HepG2 (cell line): ENCODE results near the gene SHISA9. TPM values are rescaled to one million over a fixed set of nuclear protein-coding genes. Genes with fewer than 3 reads are reported as not detected.

Experiments used
- ATAC-seq: fragments of 200-7000 bp; cut with Tn5 transposase; 3 replicates; pipeline ENCODE4 v1.9.1; 2020; ENCODE audit warnings: mild to moderate bottlenecking, moderate library complexity
- BruUV-seq: library from RNA; stranded (reverse); fragments of 400-500 nt; replicated peaks from 2 replicates; lab custom pipeline; 2021; lab: Mats Ljungman, UMichigan
- CTCF ChIA-PET: fragments of 300-600 bp; formaldehyde crosslinking; extraction: SDS; loops from one replicate; lab custom pipeline; 2021; ENCODE audit warnings: low total read pairs, inconsistent platforms, low intra/inter-chr PET ratio; lab: Yijun Ruan, JAX
- POLR2A ChIA-PET: fragments of 350-600 bp; sonication (Branson Sonifier 250); formaldehyde crosslinking; loops from one replicate; lab custom pipeline; 2020; ENCODE audit warnings: antibody characterized with exemption, inconsistent platforms; lab: Yijun Ruan, JAX
- DNase-seq: peaks from one replicate; pipeline ENCODE4 v3.0.0-alpha.2; 2015; ENCODE audit warnings: low spot score
- FAIRE-seq: peaks from 3 replicates; lab custom pipeline; 2011; peaks lifted over from hg19 to GRCh38; lab: Jason Lieb, UNC
- H2AFZ ChIP-seq: one replicate; pipeline ENCODE4 v1.6.1; 2011; ENCODE audit warnings: low read length, inconsistent platforms
- H3K27ac ChIP-seq: fragments of 300-600 bp; 3 replicates; pipeline ENCODE4 v1.8.0; 2011; ENCODE audit warnings: mixed run types, mild to moderate bottlenecking, mixed read lengths, low read length, inconsistent platforms; ENCODE audit not compliant: insufficient read depth; ENCODE audit errors: extremely low read length
- H3K27me3 ChIP-seq, 2 experiments: fragments of 200-600 bp in 1 of 2; 2 replicates in 1 of 2; 3 replicates in 1 of 2; pipeline versions ENCODE4 v1.6.0 to v1.8.0; 2011; ENCODE audit warnings: low read length in 2 of 2, mild to moderate bottlenecking in 2 of 2, moderate library complexity in 2 of 2, inconsistent platforms in 1 of 2; ENCODE audit not compliant: insufficient read depth in 2 of 2, control insufficient read depth in 1 of 2
- H3K36me3 ChIP-seq, 2 experiments: fragments of 200-600 bp in 1 of 2; replicated peaks in 1 of 2; 2 replicates in 1 of 2; 3 replicates in 1 of 2; pipeline versions ENCODE4 v1.5.1 to v1.8.0; 2011; ENCODE audit warnings: low read length in 2 of 2, inconsistent platforms in 1 of 2; ENCODE audit not compliant: insufficient read depth in 2 of 2, control insufficient read depth in 1 of 2
- H3K4me1 ChIP-seq: 2 replicates; pipeline ENCODE4 v1.5.1; 2012; ENCODE audit warnings: low read length, inconsistent platforms; ENCODE audit not compliant: insufficient read depth
- H3K4me2 ChIP-seq: 2 replicates; pipeline ENCODE4 v1.6.0; 2011; ENCODE audit warnings: low read depth, low read length, inconsistent platforms
- H3K4me3 ChIP-seq, 3 experiments: fragments of 200-600 bp in 1 of 3; sonication (generic), shearing (Covaris generic) in 1 of 3; replicated peaks in 1 of 3; 2 replicates each; pipeline ENCODE4 v1.5.1; 2011 to 2016; ENCODE audit warnings: low read length in 3 of 3, inconsistent platforms in 2 of 3, low read depth in 2 of 3, mild to moderate bottlenecking in 2 of 3, control low read depth in 1 of 3, mixed read lengths in 1 of 3; ENCODE audit not compliant: insufficient read depth in 1 of 3
- H3K79me2 ChIP-seq: one replicate; pipeline ENCODE4 v1.6.1; 2011; ENCODE audit warnings: low read length, inconsistent platforms; ENCODE audit not compliant: insufficient read depth
- H3K9ac ChIP-seq: 2 replicates; pipeline ENCODE4 v1.6.0; 2011; ENCODE audit warnings: mild to moderate bottlenecking, low read depth, low read length, inconsistent platforms; ENCODE audit not compliant: insufficient read depth
- H3K9me3 ChIP-seq: 2 replicates; pipeline ENCODE4 v1.5.1; 2012; ENCODE audit warnings: mild to moderate bottlenecking, low read length
- H4K20me1 ChIP-seq: 2 replicates; pipeline ENCODE4 v1.6.0; 2011; ENCODE audit warnings: inconsistent platforms, mild to moderate bottlenecking, low read length, moderate library complexity; ENCODE audit not compliant: insufficient read depth
- ATRX ChIP-seq: sonication (generic); formaldehyde crosslinking; IDR thresholded peaks from 2 replicates; pipeline ENCODE4 v1.4.0; 2020; ENCODE audit warnings: missing genetic modification reagents, borderline replicate concordance
- CENPT ChIP-seq: sonication (generic); formaldehyde crosslinking; IDR thresholded peaks from 2 replicates; pipeline ENCODE4 v1.8.0; 2022; ENCODE audit warnings: low read depth, mild to moderate bottlenecking, moderate library complexity, missing genetic modification reagents
- CSRNP2 ChIP-seq: sonication (generic); formaldehyde crosslinking; conservative IDR thresholded peaks from 2 replicates; pipeline ENCODE4 v1.8.0; 2022; ENCODE audit warnings: low read depth, missing genetic modification reagents
- SMARCE1 ChIP-seq: fragments of 450-650 bp; IDR thresholded peaks from 2 replicates; pipeline ENCODE4 v1.6.1; 2017; ENCODE audit warnings: borderline replicate concordance
- ZBTB8A ChIP-seq: sonication (generic); formaldehyde crosslinking; IDR thresholded peaks from 2 replicates; pipeline ENCODE4 v1.4.0; 2020; ENCODE audit warnings: mild to moderate bottlenecking, low read depth, missing genetic modification reagents, borderline replicate concordance
- ZNF10 ChIP-seq: sonication (generic); formaldehyde crosslinking; IDR thresholded peaks from 2 replicates; pipeline ENCODE4 v1.4.0; 2020; ENCODE audit warnings: mild to moderate bottlenecking, low read depth, missing genetic modification reagents, borderline replicate concordance
- ZNF3 ChIP-seq: IDR thresholded peaks from 2 replicates; pipeline ENCODE4 v1.7.0; 2017; ENCODE audit warnings: inconsistent platforms
- ZNF460 ChIP-seq: sonication (generic); formaldehyde crosslinking; IDR thresholded peaks from 2 replicates; pipeline ENCODE4 v1.5.1; 2020; ENCODE audit warnings: missing genetic modification reagents, mild to moderate bottlenecking, borderline replicate concordance
- ZNF567 ChIP-seq: sonication (generic); formaldehyde crosslinking; IDR thresholded peaks from 2 replicates; pipeline ENCODE4 v1.8.1; 2023; ENCODE audit warnings: mild to moderate bottlenecking, missing genetic modification reagents, borderline replicate concordance
- ZNF614 ChIP-seq: IDR thresholded peaks from 2 replicates; pipeline ENCODE4 v1.6.1; 2018; ENCODE audit warnings: missing biosample characterization, missing genetic modification reagents, inconsistent platforms, borderline replicate concordance
- WGBS: methylation state at CpG from one replicate; pipeline ENCODE4 v1.1.6; 2017; ENCODE audit warnings: low lambda C conversion rate; 5-methylcytosine and 5-hydroxymethylcytosine counted together
- in situ Hi-C: cut with HindIII; loops from 2 replicates; pipeline ENCODE4 v1.10.0; 2017; ENCODE audit warnings: low pct_unique_long_range_greater_than_20kb; ENCODE audit not compliant: extremely low pct_ligation_motif_present
- intact Hi-C: fragments of 100-400 bp; cut with micrococcal nuclease; formaldehyde crosslinking; loops from one replicate; pipeline ENCODE4 v1.10.0; 2022; ENCODE audit not compliant: unreplicated experiment
- polyA plus RNA-seq, 8 experiments: library from polyadenylated mRNA; depleted of rRNA in 3 of 8; stranded (reverse) in 7 of 8; unstranded in 1 of 8; fragments of >200 nt; fragmentation: Illumina TruSeq in 4 of 8; extraction: Trizol in 4 of 8; gene quantifications; 2 replicates each; pipeline versions ENCODE4 v1.2.1 to v1.2.3, GENCODE V29; 2011 to 2016; ENCODE audit warnings: low read depth in 4 of 8, missing spikeins in 1 of 8, mixed read lengths in 1 of 8; ENCODE audit not compliant: insufficient read depth in 1 of 8
- total RNA-seq, 5 experiments: library from RNA; depleted of rRNA; stranded (reverse); fragments of >200 nt; fragmentation: Illumina TruSeq; extraction: Trizol; gene quantifications; 2 replicates each; pipeline ENCODE4 v1.2.3, GENCODE V29; 2016; ENCODE audit warnings: low read depth in 1 of 5
- TF ChIP-seq, protein P1 (sequence below): sonication (generic); formaldehyde crosslinking; IDR thresholded peaks from 2 replicates; pipeline ENCODE4 v1.4.0; 2020; ENCODE audit warnings: mild to moderate bottlenecking, missing genetic modification reagents
- TF ChIP-seq, protein P2 (sequence below): sonication (generic); formaldehyde crosslinking; IDR thresholded peaks from 2 replicates; pipeline ENCODE4 v1.8.0; 2022; ENCODE audit warnings: low read depth, missing genetic modification reagents
- TF ChIP-seq, protein P3 (sequence below): IDR thresholded peaks from 2 replicates; pipeline ENCODE4 v1.6.1; 2018; ENCODE audit warnings: missing genetic modification reagents, mild to moderate bottlenecking, missing compliant biosample characterization

The SHISA9 gene
- total and polyA plus RNA-seq, 2 of the 13 experiments (the other 11 are each of a cell fraction or from before 2014, with no cell fraction given), result 0.01 TPM; not detected in 1

DNA sequence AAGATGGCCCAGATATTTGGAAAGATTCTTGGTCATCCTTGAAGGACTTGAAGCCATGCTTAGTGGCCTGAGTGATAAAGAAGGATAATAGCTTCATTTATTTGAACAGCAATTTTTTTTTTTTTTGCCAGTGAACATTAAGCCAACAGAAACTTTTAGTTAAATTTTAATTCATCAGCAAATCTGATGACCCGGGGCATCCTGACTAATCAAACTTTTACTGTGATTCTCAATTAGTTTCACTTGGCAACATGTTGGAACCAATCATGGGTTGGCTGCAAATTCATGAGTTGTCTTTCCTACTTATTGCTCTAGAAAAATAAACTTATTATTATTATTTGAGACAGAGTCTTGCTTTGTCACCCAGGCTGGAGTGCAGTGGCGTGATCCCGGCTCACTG, 74.4 kb downstream of the SHISA9 start (continued):
- TF ChIP-seq, protein P1, sequence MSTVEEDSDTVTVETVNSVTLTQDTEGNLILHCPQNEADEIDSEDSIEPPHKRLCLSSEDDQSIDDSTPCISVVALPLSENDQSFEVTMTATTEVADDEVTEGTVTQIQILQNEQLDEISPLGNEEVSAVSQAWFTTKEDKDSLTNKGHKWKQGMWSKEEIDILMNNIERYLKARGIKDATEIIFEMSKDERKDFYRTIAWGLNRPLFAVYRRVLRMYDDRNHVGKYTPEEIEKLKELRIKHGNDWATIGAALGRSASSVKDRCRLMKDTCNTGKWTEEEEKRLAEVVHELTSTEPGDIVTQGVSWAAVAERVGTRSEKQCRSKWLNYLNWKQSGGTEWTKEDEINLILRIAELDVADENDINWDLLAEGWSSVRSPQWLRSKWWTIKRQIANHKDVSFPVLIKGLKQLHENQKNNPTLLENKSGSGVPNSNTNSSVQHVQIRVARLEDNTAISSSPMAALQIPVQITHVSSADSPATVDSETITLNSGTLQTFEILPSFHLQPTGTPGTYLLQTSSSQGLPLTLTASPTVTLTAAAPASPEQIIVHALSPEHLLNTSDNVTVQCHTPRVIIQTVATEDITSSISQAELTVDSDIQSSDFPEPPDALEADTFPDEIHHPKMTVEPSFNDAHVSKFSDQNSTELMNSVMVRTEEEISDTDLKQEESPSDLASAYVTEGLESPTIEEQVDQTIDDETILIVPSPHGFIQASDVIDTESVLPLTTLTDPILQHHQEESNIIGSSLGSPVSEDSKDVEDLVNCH (CRISPR knock-in tag), result no peak
- TF ChIP-seq ZNF567 (CRISPR knock-in tag), result no peak
- TF ChIP-seq, protein P2, sequence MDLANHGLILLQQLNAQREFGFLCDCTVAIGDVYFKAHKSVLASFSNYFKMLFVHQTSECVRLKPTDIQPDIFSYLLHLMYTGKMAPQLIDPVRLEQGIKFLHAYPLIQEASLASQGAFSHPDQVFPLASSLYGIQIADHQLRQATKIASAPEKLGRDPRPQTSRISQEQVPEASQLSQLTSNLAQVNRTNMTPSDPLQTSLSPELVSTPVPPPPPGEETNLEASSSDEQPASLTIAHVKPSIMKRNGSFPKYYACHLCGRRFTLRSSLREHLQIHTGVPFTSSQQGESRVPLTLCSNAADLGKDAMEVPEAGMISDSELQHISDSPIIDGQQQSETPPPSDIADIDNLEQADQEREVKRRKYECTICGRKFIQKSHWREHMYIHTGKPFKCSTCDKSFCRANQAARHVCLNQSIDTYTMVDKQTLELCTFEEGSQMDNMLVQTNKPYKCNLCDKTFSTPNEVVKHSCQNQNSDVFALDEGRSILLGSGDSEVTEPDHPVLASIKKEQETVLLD (CRISPR knock-in tag), result no peak

- no TSS peak for BruUV-seq
- TF ChIP-seq SMARCE1 (no peak), ZNF460 (CRISPR knock-in tag) (no peak), CENPT (CRISPR knock-in tag) (no peak), ZBTB8A (CRISPR knock-in tag) (no peak), CSRNP2 (CRISPR knock-in tag) (no peak), ZNF3 (CRISPR knock-in tag) (no peak), ZNF10 (no peak), ATRX (no peak), ZNF614 (no peak)
- TF ChIP-seq, protein P3, sequence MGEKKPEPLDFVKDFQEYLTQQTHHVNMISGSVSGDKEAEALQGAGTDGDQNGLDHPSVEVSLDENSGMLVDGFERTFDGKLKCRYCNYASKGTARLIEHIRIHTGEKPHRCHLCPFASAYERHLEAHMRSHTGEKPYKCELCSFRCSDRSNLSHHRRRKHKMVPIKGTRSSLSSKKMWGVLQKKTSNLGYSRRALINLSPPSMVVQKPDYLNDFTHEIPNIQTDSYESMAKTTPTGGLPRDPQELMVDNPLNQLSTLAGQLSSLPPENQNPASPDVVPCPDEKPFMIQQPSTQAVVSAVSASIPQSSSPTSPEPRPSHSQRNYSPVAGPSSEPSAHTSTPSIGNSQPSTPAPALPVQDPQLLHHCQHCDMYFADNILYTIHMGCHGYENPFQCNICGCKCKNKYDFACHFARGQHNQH (CRISPR knock-in tag), result no peak
Observed at GRCh38 chr16:12976496-12976895, 75.1 kb downstream of the SHISA9 start.

More at GRCh38 chr16:12976496-12976895, 75.1 kb downstream of the SHISA9 start:
- Histone ChIP-seq H3K79me2 (no peaks in the 10 kb centered on the region), H3K4me1 (no peaks in the 10 kb centered on the region), H3K27me3 (peaks cover 0 to 3% of the 10 kb centered on the region in 2 experiments; a peak in 1 of 5 replicates), H3K4me3 (no peak overlapping the region), H3K9me3 (no peaks in the 10 kb centered on the region), H3K36me3 (no peaks in the 10 kb centered on the region), H4K20me1 (no peaks in the 10 kb centered on the region), H3K4me2 (no peak overlapping the region), H3K27ac (no peak overlapping the region), H3K9ac (no peak overlapping the region), H2AFZ (no peak overlapping the region)
- POLR2A ChIA-PET, result no interaction called here
- ATAC-seq (no peak), DNase-seq (no peak), FAIRE-seq (no peak)
- 38% methylated on average over 2 of the region's 2 CpGs for WGBS
- in situ Hi-C loops (no loop called here), intact Hi-C loops (no loop called here)
- CTCF ChIA-PET, result no interaction called here
